ENCODE results near the gene MYO3B.
"Not testable (repeated sequence)": the region's sequence is repeated elsewhere in the genome, so short reads cannot be mapped to it uniquely, and the experiment has no call there.

The MYO3B gene

DNA sequence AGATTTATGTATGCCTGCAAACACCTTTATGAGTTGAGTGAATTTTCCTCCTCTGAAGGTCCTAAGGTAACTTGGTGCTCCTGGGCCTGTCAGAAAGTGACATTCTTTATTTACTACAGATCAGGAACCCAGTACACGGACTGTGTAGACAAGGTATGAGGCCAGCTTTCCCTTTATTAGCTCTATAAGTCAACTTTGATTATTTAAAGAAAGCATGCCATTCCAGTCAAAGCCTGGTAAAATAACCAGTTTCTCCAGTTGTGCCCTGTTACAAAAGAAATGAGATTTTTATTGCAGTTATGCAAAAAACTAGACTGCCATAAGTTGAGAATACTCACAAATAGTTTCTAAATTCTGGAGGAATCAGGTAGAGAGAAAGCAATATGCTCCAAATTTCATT lies 271.1 kb downstream of the MYO3B start:
- DNase-seq, result no peak

DNA sequence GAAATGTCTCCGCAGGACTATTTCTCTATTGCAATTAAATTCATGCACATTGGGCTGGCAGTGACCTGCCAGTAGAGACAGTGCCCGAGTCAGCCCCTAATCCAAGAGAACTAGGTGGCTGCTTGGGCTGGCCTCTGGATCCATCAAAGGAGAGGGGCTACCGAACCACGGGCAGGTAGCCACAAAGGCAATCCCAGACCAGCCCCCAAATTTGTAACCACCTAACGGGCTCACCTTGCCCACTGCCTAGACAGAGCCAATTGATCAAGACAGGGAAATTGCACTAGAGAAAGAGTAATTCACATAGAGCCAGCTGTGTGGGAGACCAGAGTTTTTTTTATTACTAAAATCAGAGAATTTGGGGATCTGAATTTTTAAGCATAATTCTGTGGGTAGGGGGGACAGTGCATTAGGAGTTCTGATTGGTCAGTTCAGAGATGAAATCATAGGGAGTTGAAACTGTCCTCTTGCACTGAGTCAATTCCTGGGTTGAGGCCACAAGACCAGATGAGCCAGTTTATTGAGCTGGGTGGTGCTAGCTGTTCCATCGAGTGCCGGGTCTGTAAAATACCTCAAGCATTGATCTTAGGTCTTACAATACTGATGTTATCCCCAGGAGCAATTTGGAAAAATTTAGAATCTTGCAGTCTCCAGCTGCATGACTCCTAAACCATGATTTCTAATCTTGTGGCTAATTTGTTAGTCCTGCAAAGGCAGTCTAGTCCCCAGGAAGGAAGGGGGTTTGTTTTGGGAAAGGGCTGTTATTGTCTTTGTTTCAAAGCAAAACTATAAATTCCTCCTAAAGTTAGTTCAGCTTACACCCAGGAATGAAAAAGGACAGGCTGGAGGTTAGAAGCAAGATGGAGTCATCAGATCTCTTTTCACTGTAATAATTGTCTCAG lies 276.8 kb downstream of the MYO3B start:
- no peak for DNase-seq

- DNase-seq, result no peak
These were observed 277.9 kb downstream of the MYO3B start for GRCh38 chr2:170455617-170456426.

- DNase-seq, result no peak
These were observed 279.0 kb downstream of the MYO3B start for GRCh38 chr2:170456914-170457313.

DNA sequence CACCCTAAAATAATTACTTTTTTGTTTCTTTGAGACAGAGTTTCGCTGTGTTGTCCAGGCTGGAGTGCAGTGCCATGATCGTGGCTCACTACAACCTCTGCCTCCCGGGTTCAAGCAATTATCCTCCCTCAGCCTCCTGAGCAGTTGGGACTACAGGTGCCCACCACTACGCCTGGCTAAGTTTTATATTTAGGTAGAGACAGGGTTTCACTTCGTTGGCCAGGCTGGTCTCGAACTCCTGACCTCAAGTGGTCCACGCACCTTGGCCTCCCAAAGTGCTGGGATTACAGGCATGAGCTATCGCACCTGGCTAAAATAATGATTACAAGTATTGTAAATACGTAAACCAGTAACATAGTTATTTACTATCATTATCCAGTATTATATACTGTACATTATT lies 279.8 kb downstream of the MYO3B start:
- DNase-seq, result no peak

DNA sequence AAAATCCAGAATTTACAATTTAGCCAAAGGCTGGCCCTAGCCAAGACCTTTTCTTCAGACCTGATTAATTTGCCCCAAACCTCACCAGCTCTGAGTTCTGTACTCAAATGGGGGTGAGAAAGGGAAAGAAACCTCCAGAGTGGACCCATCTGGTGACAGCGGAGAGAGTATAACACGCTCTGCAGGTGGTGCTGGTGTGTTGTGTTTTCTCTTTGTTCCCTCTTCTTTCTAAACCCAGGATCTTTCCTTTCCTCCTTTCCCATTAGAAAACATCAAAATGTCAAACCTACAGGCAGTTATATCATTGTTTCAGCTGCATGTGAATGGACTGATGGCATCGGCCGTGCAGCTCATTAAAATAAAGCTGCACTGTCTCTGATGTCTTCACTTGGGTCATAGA lies 283.9 kb downstream of the MYO3B start:
- DNase-seq, result no peak

DNA sequence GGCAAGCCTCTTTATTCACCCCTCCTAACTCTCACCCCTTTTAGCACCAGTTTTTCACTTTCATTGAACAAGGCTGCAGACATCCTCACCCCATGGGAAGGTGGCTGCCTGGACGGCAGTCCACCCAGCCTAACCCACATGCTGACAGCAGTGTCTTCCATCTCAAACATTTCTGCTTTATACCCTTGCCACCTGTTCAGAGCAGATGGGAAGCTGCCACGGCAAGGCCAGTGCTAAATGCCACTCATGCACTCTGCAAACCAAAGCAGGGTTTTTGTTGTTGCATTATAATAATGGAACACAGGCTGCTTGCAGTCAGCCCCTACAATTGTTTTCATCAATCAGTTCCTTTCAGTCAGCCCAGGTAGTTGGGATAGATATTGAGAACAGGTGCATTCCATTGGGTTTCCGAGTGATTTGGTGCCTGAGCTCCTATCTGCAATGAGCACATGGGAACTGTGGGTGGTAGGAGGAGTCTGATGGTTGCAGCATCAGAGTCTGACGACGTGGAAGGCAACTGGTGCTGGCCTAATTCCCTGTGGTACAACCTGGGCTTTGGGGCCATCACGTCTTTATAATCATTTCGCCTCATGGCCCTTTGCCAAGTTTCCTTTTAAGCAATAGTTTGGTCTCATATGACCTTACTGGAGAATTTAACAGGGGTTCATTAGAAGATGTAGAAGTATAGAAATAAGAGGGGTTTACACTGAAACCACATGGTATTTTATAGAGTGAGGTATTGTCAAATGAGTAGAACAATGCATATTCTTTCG lies 284.7 kb downstream of the MYO3B start:
- DNase-seq, result no peak

GRCh38 chr2:170463206-170463537 lies 285.2 kb downstream of the MYO3B start:
- DNase-seq, result no peak

DNA sequence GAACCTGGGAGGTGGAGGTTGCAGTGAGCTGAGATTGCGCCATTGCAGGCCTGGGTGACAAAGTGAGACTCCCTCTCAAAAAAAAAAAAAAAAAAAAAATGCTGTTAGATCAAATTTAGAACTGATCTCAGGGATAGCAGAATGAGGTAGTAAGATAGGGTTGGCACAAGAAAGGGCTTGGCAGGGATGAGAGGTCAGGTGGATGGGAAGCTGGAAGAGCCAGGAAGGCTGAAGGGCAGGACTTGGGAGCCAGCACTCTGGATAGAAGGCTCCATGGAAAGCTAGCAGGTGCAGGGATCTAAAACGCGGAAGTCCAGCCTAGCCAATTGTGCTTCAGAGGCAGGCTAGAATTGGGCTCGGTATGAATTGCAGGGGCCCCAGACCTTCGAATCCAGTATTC lies 286.3 kb downstream of the MYO3B start:
- no peak for DNase-seq

DNA sequence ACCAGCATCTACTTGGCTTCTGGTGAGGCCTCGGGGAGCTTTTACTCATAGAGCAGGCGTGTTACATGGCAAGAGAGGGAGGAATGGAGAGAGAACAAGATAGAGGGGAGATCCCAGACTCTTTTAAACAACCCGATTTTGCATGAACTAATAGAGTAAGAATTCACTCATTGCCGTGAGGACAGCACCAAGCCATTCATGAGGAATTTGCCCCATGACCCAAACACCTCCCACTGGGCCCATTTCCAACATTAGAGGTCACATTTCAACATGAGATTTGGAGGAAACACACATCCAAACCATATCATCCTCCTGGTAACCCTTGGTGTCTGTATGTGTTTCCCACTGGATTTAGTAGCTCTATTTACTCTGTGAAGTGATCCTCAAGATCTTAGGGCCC lies 287.3 kb downstream of the MYO3B start:
- DNase-seq, result no peak

DNA sequence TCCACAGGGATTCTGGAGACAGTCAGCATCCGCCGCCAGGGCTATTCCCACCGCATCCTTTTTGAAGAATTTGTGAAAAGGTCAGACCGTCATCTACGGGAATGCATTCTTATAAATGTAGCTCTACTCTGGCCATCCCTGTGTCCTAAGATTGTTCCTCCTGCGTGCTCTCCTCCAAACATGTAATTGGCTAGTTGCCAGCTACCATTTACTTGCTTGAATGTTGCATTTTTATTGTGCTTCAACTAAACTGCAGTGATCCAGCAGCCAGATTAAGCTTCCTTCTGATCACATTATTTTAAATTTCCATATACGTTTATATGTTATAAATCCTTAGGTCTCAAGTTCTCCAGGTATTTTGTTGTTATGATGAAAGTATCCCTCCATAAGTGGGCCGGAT lies 288.7 kb downstream of the MYO3B start:
- no peak for DNase-seq

GRCh38 chr2:170467568-170468422 lies 289.8 kb downstream of the MYO3B start:
- no peak for DNase-seq

DNA sequence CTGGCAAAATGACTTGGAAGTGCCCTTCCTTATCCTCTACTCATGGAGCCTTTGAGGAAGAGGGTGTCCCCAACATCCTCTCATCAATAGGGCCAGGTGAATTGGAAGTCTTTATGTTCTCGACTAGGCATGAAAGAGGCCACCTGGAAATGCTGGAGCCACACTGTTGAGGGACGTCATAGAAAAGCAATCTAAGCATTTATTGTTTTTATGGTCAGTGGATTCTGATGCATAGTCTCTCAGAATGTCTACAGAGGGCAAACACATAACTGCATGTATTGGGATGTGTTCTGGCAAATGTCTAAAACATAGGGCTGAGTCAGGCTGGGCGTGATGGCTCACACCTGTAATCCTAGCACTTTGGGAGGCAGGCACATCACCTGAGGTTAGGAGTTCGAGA lies 290.6 kb downstream of the MYO3B start:
- no peak for DNase-seq

DNA sequence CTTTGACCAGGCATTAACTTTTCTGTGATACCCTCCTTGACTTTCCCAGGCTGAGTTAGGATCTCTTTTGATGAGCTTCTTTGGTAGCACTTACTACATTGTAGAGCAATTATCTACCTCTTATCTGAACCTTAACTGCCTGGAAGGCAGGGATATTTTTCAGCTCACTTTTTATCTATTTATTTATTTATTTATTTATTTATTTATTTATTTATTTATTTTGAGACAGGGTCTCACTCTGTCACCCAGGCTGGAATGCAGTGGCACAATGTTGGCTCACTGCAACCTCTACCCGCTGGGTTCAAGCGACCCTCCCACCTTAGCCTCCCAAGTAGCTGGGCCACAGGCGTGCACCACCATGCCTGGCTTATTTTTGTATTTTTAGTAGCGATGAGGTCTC lies 294.6 kb downstream of the MYO3B start:
- not testable (repeated sequence) for DNase-seq

DNA sequence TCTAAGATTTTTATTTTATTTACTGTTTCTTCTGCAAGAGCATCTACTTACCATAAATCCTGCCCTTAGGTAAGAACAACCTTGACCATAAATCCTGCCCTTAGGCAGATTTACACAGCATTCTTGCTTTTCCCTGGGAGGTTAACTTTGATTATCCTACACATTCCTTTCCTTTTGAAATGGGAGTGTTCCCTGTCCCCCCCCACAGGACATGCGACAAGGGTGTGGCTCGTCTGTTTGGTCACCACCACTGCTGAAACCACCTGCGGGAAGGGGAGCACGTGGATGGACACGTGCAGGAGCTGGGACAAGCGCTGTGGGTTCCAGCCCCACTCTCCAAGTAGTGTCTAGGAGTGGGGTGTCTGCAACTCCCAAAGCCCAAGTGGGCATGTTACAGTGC lies 297.9 kb downstream of the MYO3B start:
- no peak for DNase-seq

- DNase-seq, result no peak
These were observed 299.7 kb downstream of the MYO3B start for GRCh38 chr2:170477630-170478029.

GRCh38 chr2:170481201-170481600 lies 303.3 kb downstream of the MYO3B start:
- no peak for DNase-seq

DNA sequence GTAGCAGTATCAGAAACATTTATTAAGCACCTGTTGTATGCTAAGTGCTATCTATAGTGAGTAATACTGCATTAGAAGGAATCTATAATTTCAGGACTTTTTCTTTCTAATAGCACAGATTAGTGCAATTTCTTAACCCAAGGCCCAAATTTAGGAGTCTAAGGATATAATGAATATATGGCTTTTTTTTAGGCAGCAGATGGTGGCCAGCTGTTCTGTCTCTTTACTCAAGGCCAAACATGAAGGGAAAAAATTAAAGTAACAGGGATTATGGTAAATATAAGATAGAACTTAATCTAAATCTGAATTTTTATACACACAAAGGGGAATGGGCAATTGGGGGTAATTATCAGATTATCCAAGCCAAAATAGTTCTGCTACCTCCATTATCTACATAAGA lies 306.6 kb downstream of the MYO3B start:
- DNase-seq, result no peak

DNA sequence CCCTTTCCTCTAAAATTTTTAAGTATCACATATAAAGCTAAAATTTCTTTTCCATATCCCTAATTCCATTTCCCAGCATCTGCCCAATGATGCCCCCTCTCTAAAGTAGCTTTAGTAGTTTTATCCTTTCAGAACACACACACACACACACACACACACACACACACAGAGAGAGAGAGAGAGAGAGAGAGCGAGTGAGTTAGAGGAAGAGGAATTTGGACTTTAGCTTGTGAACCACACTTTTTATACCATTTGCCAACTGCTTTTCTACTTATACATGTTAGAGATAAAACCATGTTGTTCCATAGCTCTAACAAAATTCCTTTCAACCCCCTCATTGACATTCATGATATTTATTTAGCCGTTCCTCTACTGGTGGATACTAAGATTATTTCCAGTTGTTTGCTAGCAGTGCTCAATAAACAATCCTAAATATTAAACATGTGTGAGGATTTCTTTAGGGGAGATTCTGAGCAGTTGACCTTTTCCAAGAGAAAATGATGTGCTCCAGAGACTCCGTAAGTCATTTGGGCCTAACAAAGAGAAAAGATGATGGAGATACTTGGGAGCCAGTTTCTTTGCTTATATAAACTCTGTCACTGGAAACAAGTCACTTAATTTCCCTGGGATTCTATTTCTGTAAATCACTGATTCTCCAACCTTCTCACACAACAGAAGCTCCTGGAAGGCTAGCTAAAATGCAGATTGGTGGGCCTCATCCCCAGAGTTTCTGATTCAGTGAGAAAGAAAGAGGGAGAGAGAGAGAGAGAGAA lies 307.5 kb downstream of the MYO3B start:
- DNase-seq, result no peak

DNA sequence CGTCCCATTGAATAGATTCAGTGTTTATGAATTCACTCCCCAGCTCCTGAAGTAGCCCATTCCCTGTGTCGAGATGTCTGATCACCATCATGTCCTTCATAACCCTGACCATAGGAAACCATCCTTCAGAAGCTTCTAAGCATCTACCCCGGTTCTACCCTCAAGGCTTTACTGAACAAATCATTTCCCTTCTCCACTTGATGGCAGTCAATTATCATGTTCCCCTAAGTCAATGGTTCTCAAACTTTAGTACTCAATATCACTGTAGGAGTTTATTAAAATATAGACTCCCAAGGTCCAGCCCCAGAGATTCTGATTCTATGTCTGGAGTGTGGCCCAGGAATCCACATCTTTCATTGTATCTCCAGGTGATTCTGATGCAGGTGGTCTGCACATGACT lies 308.8 kb downstream of the MYO3B start:
- DNase-seq, result no peak

GRCh38 chr2:170488807-170489206 lies 310.9 kb downstream of the MYO3B start:
- no peak for DNase-seq

DNA sequence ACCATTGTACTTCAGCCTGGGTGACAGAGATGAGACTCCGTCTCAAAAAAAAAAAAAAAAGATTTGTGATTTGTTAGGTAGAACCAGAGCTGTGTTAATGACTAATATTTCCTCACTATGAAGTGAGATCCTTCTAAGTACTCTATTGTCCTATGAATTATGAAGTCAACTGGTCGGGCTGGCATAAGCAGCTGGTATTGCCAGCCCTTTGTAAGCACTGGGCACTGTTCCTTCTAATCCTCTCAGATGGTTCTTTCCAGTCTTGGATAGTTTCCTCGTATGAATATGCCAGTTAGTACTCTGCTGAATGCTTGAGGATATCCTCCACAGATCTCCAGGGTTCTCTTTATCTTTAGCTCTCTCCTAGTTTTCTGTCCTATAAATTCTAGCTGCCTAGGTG lies 314.1 kb downstream of the MYO3B start:
- no peak for DNase-seq
